HAP-1 (cell line): Measurements from ENCODE around the gene PHACTR1.
"Not testable (repeated sequence)": the region's sequence is repeated elsewhere in the genome, so short reads cannot be mapped to it uniquely, and the experiment has no call there.

ENCODE experiments used
- DNase-seq, 2 experiments: peaks; one replicate each; pipeline ENCODE4 v3.0.0-alpha.2; 2016 to 2020; ENCODE audit warnings: low spot score in 2 of 2
- H3K27me3 ChIP-seq: fragments of 250-450 bp; sonication (Bioruptor Pico); 2 replicates; pipeline ENCODE4 v1.5.1; 2020; ENCODE audit warnings: low read depth, mild to moderate bottlenecking, moderate library complexity
- H3K36me3 ChIP-seq: fragments of 250-450 bp; sonication (Bioruptor Pico); replicated peaks from 2 replicates; pipeline ENCODE4 v1.5.1; 2020; ENCODE audit warnings: mild to moderate bottlenecking
- H3K4me1 ChIP-seq: fragments of 250-450 bp; sonication (Bioruptor Pico); 2 replicates; pipeline ENCODE4 v1.5.1; 2020; ENCODE audit warnings: mild to moderate bottlenecking
- H3K4me3 ChIP-seq: fragments of 250-450 bp; sonication (Bioruptor Pico); 2 replicates; pipeline ENCODE4 v1.5.1; 2020; ENCODE audit warnings: mild to moderate bottlenecking, moderate library complexity
- H3K9me3 ChIP-seq: fragments of 250-450 bp; sonication (Bioruptor Pico); 2 replicates; pipeline ENCODE4 v1.5.1; 2020; ENCODE audit warnings: mild to moderate bottlenecking, moderate library complexity
- in situ Hi-C: fragments of 300-500 bp; cut with MboI; formaldehyde crosslinking; loops from 3 replicates; pipeline ENCODE4 v1.14.3; 2020; ENCODE audit warnings: low sequenced_read_pairs, inconsistent platforms, mixed read lengths

The PHACTR1 gene

DNA sequence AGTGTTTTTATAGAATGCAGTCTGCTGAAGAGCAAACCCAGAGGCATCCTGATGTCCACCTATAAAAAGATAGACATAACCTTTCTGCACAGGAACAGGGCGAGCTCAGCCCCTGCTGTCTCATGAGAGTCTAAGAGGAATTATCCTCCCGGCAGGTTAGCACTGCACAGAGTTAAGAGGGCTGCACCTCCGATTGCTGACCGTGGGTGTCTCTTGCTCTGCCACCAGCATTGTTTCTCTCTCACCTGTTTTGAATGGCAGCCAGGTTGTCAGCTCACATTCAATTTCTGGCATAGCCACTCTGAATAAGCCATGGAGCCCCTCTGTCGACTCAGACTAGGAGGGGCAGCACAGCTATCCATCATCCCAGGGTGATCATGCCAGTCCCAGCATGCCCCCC, 211.2 kb downstream of the PHACTR1 start:
- Histone ChIP-seq H3K4me1 (no peaks in the 10 kb centered on the region), H3K9me3 (no peaks in the 10 kb centered on the region), H3K36me3 (no peaks in the 10 kb centered on the region), H3K27me3 (no peaks in the 10 kb centered on the region), H3K4me3 (no peak overlapping the region)
- in situ Hi-C loops = no loop called here
- DNase-seq = no peak

DNA sequence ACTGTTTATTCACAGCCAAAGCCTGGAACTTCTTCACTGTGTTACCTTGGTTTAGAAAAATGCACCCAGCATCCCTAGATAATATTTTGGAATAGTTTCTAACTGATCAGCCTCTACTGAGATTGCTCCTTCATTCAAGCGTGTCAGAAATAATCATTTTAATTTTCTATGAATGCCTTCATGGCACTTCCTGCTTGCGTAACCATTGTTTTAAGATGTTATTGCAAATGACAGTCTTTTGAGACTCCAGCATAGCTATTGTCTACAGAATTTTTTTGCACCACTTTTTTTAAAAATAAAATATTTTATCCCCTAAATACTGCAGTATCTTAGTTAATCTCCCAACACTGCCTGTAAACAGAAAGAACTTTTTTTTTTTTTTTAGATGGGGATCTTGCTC, 213.1 kb downstream of the PHACTR1 start:
- in situ Hi-C loops = no loop called here
- Histone ChIP-seq H3K4me3 (no peak overlapping the region), H3K9me3 (no peaks in the 10 kb centered on the region), H3K36me3 (no peaks in the 10 kb centered on the region), H3K4me1 (no peaks in the 10 kb centered on the region), H3K27me3 (no peaks in the 10 kb centered on the region)
- DNase-seq = no peak

DNA sequence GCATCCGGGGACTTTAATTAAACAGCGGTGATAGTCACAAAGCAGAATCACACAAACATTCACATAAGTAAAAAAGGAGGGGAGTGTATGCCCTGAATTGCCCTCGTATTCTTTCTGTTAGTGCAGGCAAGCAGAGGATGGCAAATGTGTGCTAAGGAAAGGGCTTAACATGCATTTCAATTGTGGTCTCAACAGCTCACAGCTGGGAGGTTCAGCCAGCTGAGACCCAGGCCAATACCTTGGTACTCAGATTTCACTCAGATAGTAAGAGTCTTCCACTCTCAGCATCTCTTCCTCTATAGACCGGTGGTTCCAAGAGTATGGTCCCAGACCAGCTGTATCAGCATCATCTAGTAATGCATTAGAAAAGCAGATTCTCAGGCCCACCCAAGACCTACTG, 215.1 kb downstream of the PHACTR1 start:
- Histone ChIP-seq H3K4me3 (no peak overlapping the region), H3K4me1 (no peaks in the 10 kb centered on the region), H3K9me3 (no peaks in the 10 kb centered on the region), H3K27me3 (no peaks in the 10 kb centered on the region), H3K36me3 (no peaks in the 10 kb centered on the region)
- DNase-seq = no peak
- in situ Hi-C loops = no loop called here

DNA sequence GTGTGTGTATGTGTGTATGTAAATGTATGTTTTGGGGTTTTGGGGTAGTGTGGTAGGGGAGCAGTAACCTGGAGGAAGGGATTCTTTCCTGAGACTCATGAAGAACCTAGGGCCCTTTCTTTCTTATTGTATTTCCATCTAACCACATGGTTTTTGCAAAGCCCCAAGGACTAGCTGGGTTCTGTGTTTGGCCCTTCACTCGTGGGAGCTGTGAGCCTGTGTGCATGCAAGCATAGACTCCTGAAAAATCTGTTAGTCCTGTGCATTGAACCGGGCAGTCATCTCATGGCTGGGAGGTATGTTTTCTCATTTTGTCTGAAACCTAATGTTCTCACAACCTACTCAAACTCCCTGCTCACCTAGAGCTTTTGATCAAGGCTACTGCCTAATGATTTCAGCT, 219.1 kb downstream of the PHACTR1 start:
- Histone ChIP-seq H3K9me3 (no peaks in the 10 kb centered on the region), H3K36me3 (no peaks in the 10 kb centered on the region), H3K4me1 (no peaks in the 10 kb centered on the region), H3K27me3 (no peaks in the 10 kb centered on the region), H3K4me3 (no peak overlapping the region)
- in situ Hi-C loops = no loop called here
- DNase-seq = no peak

DNA sequence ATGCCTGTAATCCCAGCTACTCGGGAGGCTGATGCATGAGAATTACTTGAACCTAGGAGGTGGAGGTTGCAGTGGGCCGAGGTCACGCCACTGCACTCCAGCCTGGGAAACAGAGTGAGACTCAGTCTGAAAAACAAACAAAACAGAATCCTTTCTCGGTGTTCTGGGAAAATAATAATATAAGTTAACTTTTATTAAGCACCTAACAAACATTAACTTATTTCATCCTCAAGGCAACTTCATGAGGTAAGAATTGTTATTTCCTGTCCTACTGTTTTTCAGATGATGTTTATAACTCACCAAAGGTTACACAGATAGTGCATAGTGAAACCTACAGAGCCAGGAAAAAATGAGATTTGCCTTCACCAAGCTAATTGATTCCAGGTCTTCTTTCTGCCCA, 221.4 kb downstream of the PHACTR1 start:
- H3K4me3 ChIP-seq = no peak overlapping the region
- H3K36me3 ChIP-seq = no peaks in the 10 kb centered on the region
- no peak for DNase-seq
- H3K9me3 ChIP-seq = no peaks in the 10 kb centered on the region
- no peaks in the 10 kb centered on the region for H3K4me1 ChIP-seq
- in situ Hi-C loops = no loop called here
- H3K27me3 ChIP-seq = no peaks in the 10 kb centered on the region

DNA sequence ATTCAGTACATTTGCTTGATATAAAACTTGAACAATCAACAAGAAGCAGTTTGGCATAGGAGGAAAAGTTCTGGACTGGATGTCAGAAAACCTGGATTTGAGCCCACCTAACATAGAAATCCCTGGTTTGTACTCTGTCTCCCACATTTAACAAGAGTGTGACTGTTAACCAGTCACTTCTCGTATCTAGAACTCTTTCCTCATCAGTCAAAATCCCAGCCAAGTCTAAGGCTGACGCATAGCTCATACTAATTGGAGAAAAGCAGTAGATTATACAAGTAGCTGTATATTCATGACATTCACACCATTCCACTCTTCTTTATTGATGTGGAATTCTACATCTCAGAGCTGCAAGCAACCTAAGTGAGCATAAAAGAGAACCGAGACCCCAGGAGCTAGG, 222.7 kb downstream of the PHACTR1 start:
- H3K4me3 ChIP-seq = no peak overlapping the region
- no peaks in the 10 kb centered on the region for H3K4me1 ChIP-seq
- no peaks in the 10 kb centered on the region for H3K36me3 ChIP-seq
- H3K27me3 ChIP-seq = no peaks in the 10 kb centered on the region
- no peaks in the 10 kb centered on the region for H3K9me3 ChIP-seq
- no peak for DNase-seq
- in situ Hi-C loops = no loop called here

DNA sequence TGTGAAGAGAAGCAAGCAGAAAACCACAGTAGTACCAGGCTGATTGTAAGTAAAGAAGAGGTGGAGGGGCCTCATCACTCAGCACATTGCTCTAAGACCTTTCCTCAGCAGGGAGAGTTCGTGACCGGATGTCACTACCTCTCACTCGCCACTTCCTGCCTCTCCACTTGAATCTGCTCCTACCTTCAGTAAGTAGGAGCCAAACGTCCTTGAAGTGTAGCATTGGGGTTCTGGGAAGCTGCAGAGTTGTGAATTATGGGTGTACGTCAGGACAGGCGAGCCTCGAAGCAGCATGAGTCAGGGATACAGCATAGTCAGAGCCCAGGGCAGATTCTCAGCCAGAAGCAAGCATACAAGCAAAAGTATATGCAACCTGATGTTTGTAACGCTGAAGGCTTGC, 224.9 kb downstream of the PHACTR1 start:
- DNase-seq = no peak
- in situ Hi-C loops = no loop called here

DNA sequence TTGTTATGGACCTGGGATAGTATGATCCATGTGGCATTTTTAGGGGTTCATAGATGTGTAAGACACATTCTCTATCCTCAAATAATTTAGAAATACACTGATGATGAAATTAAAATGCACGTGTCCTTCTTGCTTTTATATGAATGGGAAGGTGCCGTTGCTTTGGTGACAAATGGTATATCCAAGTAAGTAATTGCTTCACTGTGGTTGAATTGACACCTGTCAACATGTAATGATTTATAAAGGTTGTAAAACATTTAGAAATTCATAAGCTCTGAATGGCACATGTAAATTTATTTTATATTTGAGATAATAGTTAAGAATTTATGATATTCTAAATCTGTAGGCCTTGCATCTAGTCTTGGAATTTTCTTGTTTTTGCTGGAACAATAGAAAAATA, 227.0 kb downstream of the PHACTR1 start:
- no peaks in the 10 kb centered on the region for H3K9me3 ChIP-seq
- H3K36me3 ChIP-seq = no peaks in the 10 kb centered on the region
- no peak for DNase-seq
- no peaks in the 10 kb centered on the region for H3K27me3 ChIP-seq
- in situ Hi-C loops = no loop called here
- H3K4me3 ChIP-seq = no peak overlapping the region
- no peaks in the 10 kb centered on the region for H3K4me1 ChIP-seq

More for the DNA sequence above, 224.9 kb downstream of the PHACTR1 start:
- Histone ChIP-seq H3K9me3 (no peaks in the 10 kb centered on the region), H3K4me1 (no peaks in the 10 kb centered on the region), H3K36me3 (no peaks in the 10 kb centered on the region), H3K27me3 (no peaks in the 10 kb centered on the region), H3K4me3 (no peak overlapping the region)

DNA sequence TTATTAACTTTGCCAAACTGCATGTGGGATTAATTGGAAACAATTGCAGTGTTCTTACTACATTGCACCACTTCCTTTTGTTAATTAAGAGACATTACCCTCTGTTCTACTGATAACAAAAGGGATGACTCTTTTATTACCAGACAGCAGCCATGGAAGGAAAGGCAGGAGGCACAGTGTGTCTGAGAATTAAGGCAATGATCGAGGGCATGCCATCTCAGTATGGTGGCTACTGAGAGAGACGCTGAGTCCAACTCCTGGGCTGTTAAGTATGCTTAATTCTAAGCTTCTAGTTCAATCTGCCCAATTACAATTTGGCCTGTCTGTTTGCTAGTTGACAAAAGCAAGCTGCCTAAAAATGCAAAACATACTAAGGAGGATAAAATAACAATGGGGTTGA, 227.4 kb downstream of the PHACTR1 start:
- Histone ChIP-seq H3K27me3 (no peaks in the 10 kb centered on the region), H3K4me3 (no peak overlapping the region), H3K36me3 (no peaks in the 10 kb centered on the region), H3K9me3 (no peaks in the 10 kb centered on the region), H3K4me1 (no peaks in the 10 kb centered on the region)
- in situ Hi-C loops = no loop called here
- DNase-seq = no peak

DNA sequence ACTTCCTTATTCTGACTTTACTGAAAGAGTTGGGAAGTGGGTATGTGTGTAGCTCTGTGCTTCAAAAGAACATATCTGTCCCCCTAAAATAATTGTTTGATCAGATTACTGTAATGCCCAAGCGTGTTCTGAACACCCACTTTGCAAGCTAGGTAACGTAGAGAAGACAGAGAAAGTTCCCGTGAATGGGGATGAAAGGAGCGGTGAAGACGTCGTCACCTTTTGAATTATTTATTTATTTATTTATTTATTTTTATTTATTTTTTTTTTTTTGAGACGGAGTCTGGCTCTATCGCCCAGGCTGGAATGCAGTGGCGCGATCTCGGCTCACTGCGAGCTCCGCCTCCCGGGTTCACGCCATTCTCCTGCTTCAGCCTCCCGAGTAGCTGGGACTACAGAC, 228.0 kb downstream of the PHACTR1 start:
- H3K36me3 ChIP-seq, H3K4me3 ChIP-seq, in situ Hi-C loops, H3K9me3 ChIP-seq, DNase-seq, H3K27me3 ChIP-seq, H3K4me1 ChIP-seq: not testable (repeated sequence)

DNA sequence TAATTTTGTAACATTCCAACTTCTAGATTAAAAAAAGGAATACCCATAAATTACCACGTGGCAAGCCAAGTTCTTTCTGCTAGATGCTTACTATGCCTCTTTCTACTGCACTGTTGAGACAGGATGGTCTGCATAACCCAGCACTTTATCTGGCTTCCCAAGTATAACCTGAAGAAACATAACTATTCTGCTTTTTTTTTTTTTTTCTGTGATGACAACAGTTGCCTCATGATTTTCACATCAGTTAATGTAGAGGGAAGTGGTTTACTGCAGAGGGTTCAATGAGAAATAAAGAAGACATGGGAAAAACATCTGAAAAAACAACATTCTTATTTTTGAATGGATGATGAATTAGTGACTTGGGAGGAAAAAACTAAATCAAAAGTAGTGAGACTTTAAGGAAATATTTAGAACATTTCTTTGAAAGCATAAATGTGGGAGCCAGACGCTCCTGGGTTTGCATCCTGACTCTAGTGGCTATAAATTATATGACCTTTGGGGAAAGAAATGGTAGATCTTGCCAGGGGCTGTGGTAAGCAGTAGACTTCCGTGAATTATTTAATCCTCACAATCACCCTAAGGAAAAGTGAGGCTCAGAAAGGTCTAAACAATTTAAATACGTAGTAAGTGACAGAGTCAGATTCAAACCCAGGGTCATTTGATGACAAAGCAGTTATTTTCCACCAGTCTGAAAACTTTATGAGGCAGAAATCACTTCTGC, 230.7 kb downstream of the PHACTR1 start:
- in situ Hi-C loops = no loop called here
- Histone ChIP-seq H3K4me1 (no peaks in the 10 kb centered on the region), H3K4me3 (no peak overlapping the region), H3K9me3 (no peaks in the 10 kb centered on the region), H3K27me3 (no peaks in the 10 kb centered on the region), H3K36me3 (no peaks in the 10 kb centered on the region)
- no peak for DNase-seq

DNA sequence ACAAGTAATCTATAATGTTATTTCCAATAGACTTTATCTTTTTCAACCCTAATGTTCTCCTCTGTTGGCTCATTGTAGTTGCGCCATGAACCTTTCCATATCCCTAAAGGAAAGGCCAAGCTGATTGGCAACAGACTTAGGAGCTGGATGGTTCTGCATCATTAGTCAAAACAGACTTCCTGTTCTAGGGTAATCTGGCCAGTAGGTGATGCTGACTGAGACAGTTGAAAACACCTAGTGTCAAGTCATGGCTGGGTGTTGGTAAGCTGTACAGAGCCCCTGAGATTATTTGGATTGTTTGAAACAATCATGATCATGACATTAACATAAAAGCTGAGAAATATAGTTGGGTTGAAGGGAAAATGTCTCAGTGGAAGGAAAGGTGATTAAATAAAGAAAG, 231.4 kb downstream of the PHACTR1 start:
- no peak for DNase-seq
- Histone ChIP-seq H3K9me3 (no peaks in the 10 kb centered on the region), H3K36me3 (no peaks in the 10 kb centered on the region), H3K4me3 (no peak overlapping the region), H3K4me1 (no peaks in the 10 kb centered on the region), H3K27me3 (no peaks in the 10 kb centered on the region)
- in situ Hi-C loops = no loop called here

DNA sequence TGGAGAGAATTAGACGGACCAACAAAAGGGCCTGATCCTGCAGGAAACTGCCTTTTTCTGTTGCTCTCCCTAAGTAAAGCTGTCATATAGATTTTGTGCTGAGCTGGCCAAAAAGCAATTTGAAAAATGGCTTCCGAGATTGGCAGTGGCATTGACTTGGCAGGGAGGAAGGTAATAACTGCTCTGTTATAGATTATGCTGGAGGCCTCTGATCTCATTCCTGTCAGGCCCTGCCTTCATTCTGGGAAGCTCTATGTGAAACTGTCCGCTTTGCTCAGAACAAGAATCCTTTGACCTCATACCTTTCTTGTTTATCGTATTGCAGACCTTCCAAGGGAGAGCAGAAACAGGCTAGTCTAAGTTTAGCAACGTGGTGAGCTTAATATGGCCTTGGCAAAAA, 234.4 kb downstream of the PHACTR1 start:
- H3K27me3 ChIP-seq = 0 out of 2 replicates have a peak, but pooled peaks cover 3% of the 10 kb centered on the region
- H3K4me3 ChIP-seq = no peak overlapping the region
- no peaks in the 10 kb centered on the region for H3K36me3 ChIP-seq
- no peaks in the 10 kb centered on the region for H3K9me3 ChIP-seq
- no peak for DNase-seq
- H3K4me1 ChIP-seq = no peaks in the 10 kb centered on the region
- in situ Hi-C loops = no loop called here

DNA sequence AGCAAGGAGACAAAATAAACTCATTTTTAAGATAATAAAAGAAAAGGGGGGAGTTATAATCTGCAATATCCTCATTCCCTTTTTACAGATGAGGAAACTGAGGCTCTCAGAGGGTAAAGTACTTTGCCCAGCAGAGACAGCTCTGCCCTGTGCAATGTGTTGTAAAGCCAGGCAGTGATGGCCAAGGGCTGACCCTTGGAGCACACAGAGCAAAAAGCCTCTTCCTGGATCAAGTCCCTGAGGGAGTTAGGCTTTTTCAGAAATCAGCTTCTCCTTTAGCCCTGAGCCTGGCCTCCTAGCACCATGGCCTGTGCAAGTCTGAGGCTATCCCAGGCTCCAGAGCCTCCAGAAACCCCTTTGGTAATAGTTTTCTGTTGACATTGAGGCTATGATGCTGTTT, 234.8 kb downstream of the PHACTR1 start:
- no peaks in the 10 kb centered on the region for H3K4me1 ChIP-seq
- no peaks in the 10 kb centered on the region for H3K36me3 ChIP-seq
- peaks cover 5% of the 10 kb centered on the region; the same call in 1 of the 2 replicates for H3K27me3 ChIP-seq
- H3K4me3 ChIP-seq = no peak overlapping the region
- H3K9me3 ChIP-seq = no peaks in the 10 kb centered on the region
- in situ Hi-C loops = no loop called here
- DNase-seq = no peak

DNA sequence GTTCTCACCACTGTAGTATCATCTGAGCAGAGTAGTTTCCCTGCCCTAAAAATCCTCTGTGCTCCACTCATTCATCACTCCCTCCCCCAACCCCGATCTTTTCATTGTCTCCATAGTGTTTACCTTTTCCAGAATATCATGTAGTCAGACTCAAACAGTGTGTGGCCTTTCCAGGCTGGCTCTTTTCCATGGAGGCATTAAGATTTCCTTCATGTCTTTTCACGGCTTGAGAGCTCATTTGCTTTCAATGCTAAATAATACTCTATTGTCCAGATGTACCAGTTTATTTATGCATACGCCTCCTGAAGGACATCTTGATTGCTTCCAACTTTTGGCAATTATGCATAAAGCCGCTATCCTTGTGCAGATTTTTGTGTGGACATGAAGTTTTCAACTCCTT, 235.8 kb downstream of the PHACTR1 start:
- in situ Hi-C loops = no loop called here
- Histone ChIP-seq H3K4me3 (no peak overlapping the region), H3K36me3 (no peaks in the 10 kb centered on the region), H3K9me3 (no peaks in the 10 kb centered on the region), H3K4me1 (no peaks in the 10 kb centered on the region), H3K27me3 (peaks cover 11% of the 10 kb centered on the region)
- no peak for DNase-seq
